H9 (cell line): ENCODE data around the gene CASTOR1. TPM values are rescaled to one million over a fixed set of nuclear protein-coding genes. Genes with fewer than 3 reads are reported as not detected.

ENCODE experiments used
- DNase-seq: peaks from one replicate; pipeline ENCODE4 v3.0.0-alpha.2; 2017
- H2AFZ ChIP-seq: one replicate; pipeline ENCODE4 v1.6.1; 2013; ENCODE audit warnings: mild to moderate bottlenecking, low read length, control low read depth, moderate library complexity
- H2AK5ac ChIP-seq: 2 replicates; pipeline ENCODE4 v1.6.1; 2013; ENCODE audit warnings: low read length, control low read depth, mixed read lengths; ENCODE audit not compliant: insufficient read length
- H2BK120ac ChIP-seq: one replicate; pipeline ENCODE4 v1.6.1; 2013; ENCODE audit warnings: low read depth, mild to moderate bottlenecking, low read length, control low read depth, inconsistent platforms; ENCODE audit not compliant: poor library complexity, severe bottlenecking
- H2BK12ac ChIP-seq: 2 replicates; pipeline ENCODE4 v1.6.1; 2013; ENCODE audit warnings: low read length, control low read depth, mixed read lengths, low read depth; ENCODE audit not compliant: insufficient read length
- H2BK15ac ChIP-seq: 2 replicates; pipeline ENCODE4 v1.6.1; 2013; ENCODE audit warnings: low read depth, low read length, control low read depth
- H2BK20ac ChIP-seq: one replicate; pipeline ENCODE4 v1.6.1; 2013; ENCODE audit warnings: low read depth, mild to moderate bottlenecking, low read length, control low read depth, inconsistent platforms; ENCODE audit not compliant: poor library complexity, severe bottlenecking
- H2BK5ac ChIP-seq: 2 replicates; pipeline ENCODE4 v1.6.1; 2013; ENCODE audit warnings: low read length, control low read depth, mixed read lengths; ENCODE audit not compliant: insufficient read length
- H3K14ac ChIP-seq: 2 replicates; pipeline ENCODE4 v1.6.1; 2013; ENCODE audit warnings: low read length, control low read depth; ENCODE audit not compliant: insufficient read depth
- H3K18ac ChIP-seq: 2 replicates; pipeline ENCODE4 v1.6.1; 2013; ENCODE audit warnings: low read depth, mild to moderate bottlenecking, mixed read lengths, low read length, control low read depth; ENCODE audit not compliant: insufficient read length
- H3K23ac ChIP-seq: 2 replicates; pipeline ENCODE4 v1.6.1; 2013; ENCODE audit warnings: low read length, control low read depth, mixed read lengths, low read depth; ENCODE audit not compliant: insufficient read length
- H3K23me2 ChIP-seq: 2 replicates; pipeline ENCODE4 v1.6.1; 2013; ENCODE audit warnings: low read depth, mild to moderate bottlenecking, mixed read lengths, low read length, control low read depth; ENCODE audit not compliant: insufficient read length, poor library complexity, severe bottlenecking
- H3K27ac ChIP-seq: 2 replicates; pipeline ENCODE4 v1.5.1; 2013; ENCODE audit warnings: low read length, control low read depth, mixed read lengths, low read depth; ENCODE audit not compliant: insufficient read length
- H3K27me3 ChIP-seq: 2 replicates; pipeline ENCODE4 v1.6.1; 2013; ENCODE audit warnings: low read length, control low read depth, inconsistent platforms; ENCODE audit not compliant: insufficient read depth
- H3K4ac ChIP-seq: 2 replicates; pipeline ENCODE4 v1.6.1; 2013; ENCODE audit warnings: low read depth, mild to moderate bottlenecking, control low read depth, inconsistent platforms, low read length, moderate library complexity
- H3K4me1 ChIP-seq: 2 replicates; pipeline ENCODE4 v1.6.1; 2013; ENCODE audit warnings: low read length, control low read depth, inconsistent platforms; ENCODE audit not compliant: insufficient read depth
- H3K4me2 ChIP-seq: 2 replicates; pipeline ENCODE4 v1.6.1; 2013; ENCODE audit warnings: low read length, control low read depth, mixed read lengths; ENCODE audit not compliant: insufficient read length, insufficient read depth
- H3K56ac ChIP-seq: 2 replicates; pipeline ENCODE4 v1.6.1; 2013; ENCODE audit warnings: low read depth, mild to moderate bottlenecking, mixed read lengths, low read length, control low read depth; ENCODE audit not compliant: insufficient read length
- H3K79me1 ChIP-seq: 2 replicates; pipeline ENCODE4 v1.6.1; 2013; ENCODE audit warnings: low read depth, mild to moderate bottlenecking, moderate library complexity, low read length, control low read depth, inconsistent platforms; ENCODE audit not compliant: insufficient read depth, poor library complexity, severe bottlenecking
- H3K79me2 ChIP-seq: 2 replicates; pipeline ENCODE4 v1.6.1; 2013; ENCODE audit warnings: low read length, control low read depth, inconsistent platforms; ENCODE audit not compliant: insufficient read depth
- H3K9ac ChIP-seq: 2 replicates; pipeline ENCODE4 v1.6.1; 2013; ENCODE audit warnings: low read length, control low read depth, mixed read lengths; ENCODE audit not compliant: insufficient read length; ENCODE audit errors: extremely low read depth
- H3K9me3 ChIP-seq: one replicate; pipeline ENCODE4 v1.6.1; 2013; ENCODE audit warnings: low read depth, low read length, inconsistent platforms; ENCODE audit not compliant: control insufficient read depth
- H3T11ph ChIP-seq: one replicate; pipeline ENCODE4 v1.6.1; 2013; ENCODE audit warnings: mild to moderate bottlenecking, low read length, control low read depth, inconsistent platforms
- H4K20me1 ChIP-seq: one replicate; pipeline ENCODE4 v1.6.1; 2013; ENCODE audit not compliant: control insufficient read depth, insufficient read length, insufficient read depth
- H4K5ac ChIP-seq: 2 replicates; pipeline ENCODE4 v1.6.1; 2013; ENCODE audit warnings: low read depth, mild to moderate bottlenecking, mixed read lengths, low read length, control low read depth; ENCODE audit not compliant: insufficient read length
- H4K8ac ChIP-seq: replicated peaks from 2 replicates; pipeline ENCODE4 v1.6.1; 2013; ENCODE audit warnings: low read length, control low read depth, mixed read lengths, low read depth; ENCODE audit not compliant: insufficient read length
- H4K91ac ChIP-seq: 2 replicates; pipeline ENCODE4 v1.6.1; 2013; ENCODE audit warnings: low read depth, mild to moderate bottlenecking, moderate library complexity, mixed read lengths, low read length, control low read depth; ENCODE audit not compliant: insufficient read length
- H3K27ac Mint-ChIP-seq, 3 experiments: 2 replicates in 2 of 3; 3 replicates in 1 of 3; pipeline ENCODE4 v1.8.0; 2020 to 2021; ENCODE audit warnings: mixed read lengths in 3 of 3, mild to moderate bottlenecking in 1 of 3, moderate library complexity in 1 of 3
- H3K27me3 Mint-ChIP-seq: 2 replicates; pipeline ENCODE4 v1.8.0; 2021; ENCODE audit warnings: low read depth, mild to moderate bottlenecking, moderate library complexity, mixed read lengths
- H3K36me3 Mint-ChIP-seq, 3 experiments: 2 replicates in 2 of 3; 3 replicates in 1 of 3; pipeline ENCODE4 v1.8.0; 2020 to 2021; ENCODE audit warnings: low read depth in 3 of 3, mixed read lengths in 3 of 3; ENCODE audit not compliant: insufficient read depth in 1 of 3
- H3K4me1 Mint-ChIP-seq, 2 experiments: 2 replicates each; pipeline ENCODE4 v1.8.0; 2020; ENCODE audit warnings: mixed read lengths in 2 of 2
- H3K4me3 Mint-ChIP-seq, 2 experiments: 2 replicates in 1 of 2; 3 replicates in 1 of 2; pipeline ENCODE4 v1.8.0; 2020 to 2021; ENCODE audit warnings: mild to moderate bottlenecking in 2 of 2, mixed read lengths in 2 of 2, moderate library complexity in 1 of 2
- H3K9me3 Mint-ChIP-seq, 2 experiments: 2 replicates in 1 of 2; 3 replicates in 1 of 2; pipeline ENCODE4 v1.8.0; 2020; ENCODE audit warnings: mild to moderate bottlenecking in 2 of 2, mixed read lengths in 2 of 2, moderate library complexity in 1 of 2
- CTCF ChIP-seq: fragments of 200-600 bp; sonication (generic); conservative IDR thresholded peaks from 3 replicates; pipeline ENCODE4 v1.8.0; 2021; ENCODE audit warnings: antibody characterized with exemption, mild to moderate bottlenecking
- WGBS: extraction: QIAGEN DNeasy Blood & Tissue Kit; methylation state at CpG from one replicate; pipeline ENCODE4 v1.1.7; 2013; ENCODE audit warnings: missing lambda C conversion rate, low lambda C conversion rate, mixed read lengths; ENCODE audit not compliant: insufficient read length; ENCODE audit errors: extremely low coverage; 5-methylcytosine and 5-hydroxymethylcytosine counted together
- total RNA-seq: library from RNA; stranded (reverse); gene quantifications from 2 replicates; pipeline ENCODE4 v1.2.1, GENCODE V29; 2021

Gene CASTOR1
- total RNA-seq, 1 experiment from 2014 or later: 8.8 TPM

- peak; percentile 37 for DNase-seq
- H4K5ac ChIP-seq: no peak overlapping the region
These were observed 37.0 kb upstream of the CASTOR1 start for GRCh38 chr22:30326255-30326705.

More at GRCh38 chr22:30326255-30326705, 37.0 kb upstream of the CASTOR1 start:
- no peak overlapping the region for H2BK15ac ChIP-seq
- no peak overlapping the region for H2BK120ac ChIP-seq
- peaks cover 2% of the 10 kb centered on the region for H4K20me1 ChIP-seq
- H3K9me3 ChIP-seq: no peaks in the 10 kb centered on the region
- H3K27me3 Mint-ChIP-seq: no peaks in the 10 kb centered on the region; the same call in 1 of the 2 replicates
- no peak overlapping the region for H2BK20ac ChIP-seq
- peaks cover 2 to 8% (median 5%) of the 10 kb centered on the region in 3 experiments; a peak in 4 of 7 replicates for H3K36me3 Mint-ChIP-seq
- H3K23me2 ChIP-seq: peaks cover 4% of the 10 kb centered on the region
- H3K27me3 ChIP-seq: no peaks in the 10 kb centered on the region
- H2BK12ac ChIP-seq: no peak overlapping the region
- H3K56ac ChIP-seq: no peak overlapping the region
- no peaks in the 10 kb centered on the region for H3K4me1 ChIP-seq
- H3K79me2 ChIP-seq: no peaks in the 10 kb centered on the region
- no peak overlapping the region for H2AK5ac ChIP-seq
- no peak overlapping the region for H3T11ph ChIP-seq
- H3K27ac ChIP-seq: no peak overlapping the region
- no peak overlapping the region for H3K23ac ChIP-seq
- H3K27ac Mint-ChIP-seq: no peak overlapping the region
- no peaks in the 10 kb centered on the region for H3K9me3 Mint-ChIP-seq
- TF ChIP-seq CTCF: no peak
- WGBS: no CpG with 5 or more reads among the region's 34 CpGs
- H3K4me2 ChIP-seq: peak overlapping the region; percentile 78
- peak overlapping the region; percentile 79 to 82 for H3K4me3 Mint-ChIP-seq
- H3K4me1 Mint-ChIP-seq: peaks cover 24 to 29% of the 10 kb centered on the region in 2 experiments
- no peak overlapping the region for H3K18ac ChIP-seq
- no peak overlapping the region for H4K8ac ChIP-seq
- H2BK5ac ChIP-seq: no peak overlapping the region
- no peak overlapping the region for H3K9ac ChIP-seq
- no peak overlapping the region for H2AFZ ChIP-seq
- no peaks in the 10 kb centered on the region for H3K79me1 ChIP-seq
- H4K91ac ChIP-seq: no peak overlapping the region
- H3K4ac ChIP-seq: no peak overlapping the region
- H3K14ac ChIP-seq: no peak overlapping the region
